ENCODE measurements around the gene COL26A1. TPM values are rescaled to one million over a fixed set of nuclear protein-coding genes. Genes with fewer than 3 reads are reported as not detected.

Gene COL26A1
- total RNA-seq, 1 experiment from 2014 or later, result 42.6 TPM

DNA sequence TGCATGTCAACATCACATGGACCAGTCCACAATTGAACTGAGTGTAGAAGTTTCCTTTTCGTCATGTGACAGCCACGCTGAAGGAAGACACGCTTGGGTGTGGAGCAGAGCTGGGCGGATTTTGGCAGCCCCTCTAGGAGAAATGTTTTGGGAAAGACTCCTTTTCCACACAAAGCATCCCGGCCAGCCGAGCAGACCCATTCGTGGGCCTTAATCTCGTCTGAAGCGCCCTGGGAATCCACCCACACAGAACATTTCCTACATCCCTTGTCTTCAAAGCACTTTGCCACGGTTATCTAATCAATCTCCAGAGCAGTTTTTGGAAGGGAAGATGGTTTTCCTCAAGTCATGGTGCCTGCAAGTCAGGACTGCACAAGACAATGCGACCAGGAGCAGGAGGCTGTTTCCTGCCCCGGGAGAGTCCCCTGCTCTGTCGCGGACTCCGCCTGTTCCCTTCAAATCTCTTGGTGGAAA lies 32.6 kb upstream of the COL26A1 start:
- H3K56ac ChIP-seq (ENCODE audit: insufficient read length, low read depth, low read length), result no peak overlapping the region
- no peak overlapping the region for H2BK5ac ChIP-seq (ENCODE audit: insufficient read length, low read length)
- H3T11ph ChIP-seq (ENCODE audit: low read length), result no peak overlapping the region
- H3K23ac ChIP-seq (ENCODE audit: insufficient read length, low read depth, low read length), result no peak overlapping the region
- H3K18ac ChIP-seq (ENCODE audit: insufficient read length, low read depth, low read length), result no peak overlapping the region
- H3K27me3 ChIP-seq (ENCODE audit: insufficient read depth, low read length), result no peaks in the 10 kb centered on the region
- H4K91ac ChIP-seq (ENCODE audit: insufficient read length, low read depth, low read length), result no peak overlapping the region
- no peak overlapping the region for H3K4ac ChIP-seq (ENCODE audit: low read depth, low read length)
- no peak overlapping the region for H3K9ac ChIP-seq (ENCODE audit: extremely low read depth, insufficient read length, low read length)
- Mint-ChIP-seq H3K27me3 (ENCODE audit: low read depth) (no peaks in the 10 kb centered on the region; the same call in 1 of the 2 replicates), H3K9me3 (no peaks in the 10 kb centered on the region), H3K4me1 (peaks cover 3 to 4% of the 10 kb centered on the region in 2 experiments; a peak in 2 of 4 replicates), H3K27ac (peak overlapping the region in 2 of 3 experiments; percentile 5 to 15; a peak in 2 of 7 replicates), H3K36me3 (ENCODE audit: insufficient read depth in 1 of 3, low read depth in 3 of 3) (no peaks in the 10 kb centered on the region), H3K4me3 (no peak overlapping the region)
- no peaks in the 10 kb centered on the region for H4K20me1 ChIP-seq (ENCODE audit: control insufficient read depth, insufficient read depth, insufficient read length)
- WGBS (ENCODE audit: extremely low coverage, insufficient read length, low lambda C conversion rate), result no CpG with 5 or more reads among the region's 15 CpGs
- H3K79me1 ChIP-seq (ENCODE audit: insufficient read depth, low read depth, low read length, poor library complexity, severe bottlenecking), result no peaks in the 10 kb centered on the region
- H2BK20ac ChIP-seq (ENCODE audit: low read depth, low read length, poor library complexity, severe bottlenecking), result no peak overlapping the region
- no peaks in the 10 kb centered on the region for H3K9me3 ChIP-seq (ENCODE audit: control insufficient read depth, low read depth, low read length)
- H3K14ac ChIP-seq (ENCODE audit: insufficient read depth, low read length), result no peak overlapping the region
- no peak for DNase-seq
- H4K8ac ChIP-seq (replicated peaks; ENCODE audit: insufficient read length, low read depth, low read length), result no peak overlapping the region
- no peak overlapping the region for H2AK5ac ChIP-seq (ENCODE audit: insufficient read length, low read length)
- H2AFZ ChIP-seq (ENCODE audit: low read length), result no peak overlapping the region
- no peak overlapping the region for H2BK12ac ChIP-seq (ENCODE audit: insufficient read length, low read depth, low read length)
- H4K5ac ChIP-seq (ENCODE audit: insufficient read length, low read depth, low read length), result no peak overlapping the region
- no peak overlapping the region for H3K27ac ChIP-seq (ENCODE audit: insufficient read length, low read depth, low read length)
- no peaks in the 10 kb centered on the region for H3K4me1 ChIP-seq (ENCODE audit: insufficient read depth, low read length)
- H3K79me2 ChIP-seq (ENCODE audit: insufficient read depth, low read length), result no peaks in the 10 kb centered on the region
- no peak overlapping the region for H3K4me2 ChIP-seq (ENCODE audit: insufficient read depth, insufficient read length, low read length)
- TF ChIP-seq, protein P1, sequence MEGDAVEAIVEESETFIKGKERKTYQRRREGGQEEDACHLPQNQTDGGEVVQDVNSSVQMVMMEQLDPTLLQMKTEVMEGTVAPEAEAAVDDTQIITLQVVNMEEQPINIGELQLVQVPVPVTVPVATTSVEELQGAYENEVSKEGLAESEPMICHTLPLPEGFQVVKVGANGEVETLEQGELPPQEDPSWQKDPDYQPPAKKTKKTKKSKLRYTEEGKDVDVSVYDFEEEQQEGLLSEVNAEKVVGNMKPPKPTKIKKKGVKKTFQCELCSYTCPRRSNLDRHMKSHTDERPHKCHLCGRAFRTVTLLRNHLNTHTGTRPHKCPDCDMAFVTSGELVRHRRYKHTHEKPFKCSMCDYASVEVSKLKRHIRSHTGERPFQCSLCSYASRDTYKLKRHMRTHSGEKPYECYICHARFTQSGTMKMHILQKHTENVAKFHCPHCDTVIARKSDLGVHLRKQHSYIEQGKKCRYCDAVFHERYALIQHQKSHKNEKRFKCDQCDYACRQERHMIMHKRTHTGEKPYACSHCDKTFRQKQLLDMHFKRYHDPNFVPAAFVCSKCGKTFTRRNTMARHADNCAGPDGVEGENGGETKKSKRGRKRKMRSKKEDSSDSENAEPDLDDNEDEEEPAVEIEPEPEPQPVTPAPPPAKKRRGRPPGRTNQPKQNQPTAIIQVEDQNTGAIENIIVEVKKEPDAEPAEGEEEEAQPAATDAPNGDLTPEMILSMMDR (conservative IDR thresholded peaks at IDR 0.05), result no peak
- H3K23me2 ChIP-seq (ENCODE audit: insufficient read length, low read depth, low read length, poor library complexity, severe bottlenecking), result no peaks in the 10 kb centered on the region
- no peak overlapping the region for H2BK15ac ChIP-seq (ENCODE audit: low read depth, low read length)
- H2BK120ac ChIP-seq (ENCODE audit: low read depth, low read length, poor library complexity, severe bottlenecking), result no peak overlapping the region
